Measurements from ENCODE around the gene ZNF853.
A peak's percentile ranks its signal among the peaks of the same experiment; 100 is the strongest.
"Not testable (repeated sequence)": the region's sequence is repeated elsewhere in the genome, so short reads cannot be mapped to it uniquely, and the experiment has no call there.

ZNF853 gene

GRCh38 chr7:6653071-6654003, 37.9 kb downstream of the ZNF853 start:
- DNase-seq: no peak

DNA sequence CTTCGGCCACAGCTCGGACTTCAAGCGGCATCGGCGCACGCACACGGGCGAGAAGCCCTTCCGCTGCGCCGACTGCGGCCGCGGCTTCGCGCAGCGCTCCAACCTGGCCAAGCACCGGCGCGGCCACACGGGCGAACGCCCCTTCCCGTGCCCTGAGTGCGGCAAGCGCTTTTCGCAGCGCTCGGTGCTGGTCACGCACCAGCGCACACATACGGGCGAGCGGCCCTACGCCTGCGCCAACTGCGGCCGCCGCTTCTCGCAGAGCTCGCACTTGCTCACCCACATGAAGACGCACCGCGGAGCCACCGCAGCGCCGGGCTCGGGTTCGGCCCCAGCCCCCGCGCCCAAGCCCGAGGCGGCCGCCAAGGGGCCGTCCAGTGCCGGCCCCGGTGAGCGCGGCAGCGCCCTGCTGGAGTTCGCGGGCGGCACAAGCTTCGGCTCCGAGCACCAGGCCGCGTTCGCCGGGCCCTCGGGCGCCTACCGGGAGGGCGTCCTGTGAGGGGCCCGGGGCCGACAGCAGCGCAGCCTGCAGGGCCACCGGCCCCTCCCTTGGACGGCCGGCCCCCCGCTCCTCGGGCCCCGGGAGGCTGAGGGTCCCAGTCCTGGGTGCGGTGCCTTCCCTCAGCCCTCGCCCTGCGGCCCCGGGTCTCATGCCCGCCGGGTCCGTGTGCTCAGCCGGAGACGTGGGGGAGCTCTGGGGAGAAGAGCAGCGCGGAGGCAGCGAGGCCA, 38.9 kb downstream of the ZNF853 start:
- DNase-seq: no peak

- DNase-seq: no peak
These were observed 39.6 kb downstream of the ZNF853 start for GRCh38 chr7:6654842-6655610.

DNA sequence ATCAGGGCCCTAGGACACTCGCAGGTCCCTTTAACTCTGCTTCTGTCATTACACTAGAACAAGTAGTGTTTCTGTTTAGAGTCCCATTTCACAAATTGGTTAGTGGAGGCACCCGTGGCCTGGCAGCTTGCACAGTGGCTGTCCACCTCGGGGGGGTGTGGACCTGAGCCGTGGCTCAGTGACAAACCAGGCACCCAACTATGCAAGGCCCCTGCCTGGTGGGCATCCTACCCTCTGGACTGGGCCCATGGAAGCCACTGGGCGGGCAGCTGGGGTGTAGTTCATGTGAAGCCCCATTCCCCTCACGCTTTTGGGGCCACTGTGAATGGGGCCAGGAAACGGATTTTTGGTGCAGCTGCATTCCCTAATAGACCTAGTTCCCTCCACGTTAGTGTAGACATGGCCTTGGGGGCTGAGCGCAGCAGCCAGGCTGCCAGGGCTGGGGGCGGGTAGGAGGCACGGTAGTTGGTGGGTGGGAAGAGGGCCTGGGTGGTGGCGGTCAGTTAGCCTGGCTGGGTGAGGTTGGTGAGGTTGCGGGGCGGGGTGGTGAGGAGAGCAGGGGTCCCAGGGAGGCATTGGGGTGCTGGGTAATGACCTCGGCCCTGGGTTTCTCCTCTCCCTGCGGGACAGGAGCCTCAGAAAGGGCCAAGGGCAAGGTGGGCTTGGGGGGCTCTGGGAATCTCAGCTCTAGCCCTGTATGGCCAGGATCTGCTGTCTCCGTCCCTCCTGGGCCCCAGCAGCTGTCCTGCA, 40.4 kb downstream of the ZNF853 start:
- DNase-seq: no peak

- no peak for DNase-seq
These were observed 41.0 kb downstream of the ZNF853 start for GRCh38 chr7:6656413-6656812.

- peak; percentile 14 for DNase-seq
These were observed 43.4 kb downstream of the ZNF853 start for GRCh38 chr7:6658618-6659345.

GRCh38 chr7:6670851-6671250, 55.4 kb downstream of the ZNF853 start:
- DNase-seq: not testable (repeated sequence)
